ENCODE results near the gene TRERF1.

TRERF1 gene

GRCh38 chr6:42175860-42176259 lies 275.9 kb downstream of the TRERF1 start:
- peak in 1 of 2 experiments; percentile 7 for DNase-seq

All from NCI-H524 (cell line).